ENCODE measurements around the gene SEMA4F. TPM values are rescaled to one million over a fixed set of nuclear protein-coding genes. Genes with fewer than 3 reads are reported as not detected.
A peak's percentile ranks its signal among the peaks of the same experiment; 100 is the strongest.
"Not testable (repeated sequence)": the region's sequence is repeated elsewhere in the genome, so short reads cannot be mapped to it uniquely, and the experiment has no call there.

The SEMA4F gene
- 6.5 and 6.8 TPM in 2 replicates for total RNA-seq (2014; rRNA removed; shearing (Covaris generic))

- DNase-seq (ENCODE audit: low spot score): peak; percentile 92
These were observed at the start of gene SEMA4F for GRCh38 chr2:74653985-74654882. TSS of gene SEMA4F (plus strand) at chr2:74654247. CDS start at chr2:74654377, 130 bp downstream.

GRCh38 chr2:74606927-74607326, 47.1 kb upstream of the SEMA4F start:
- no peak for DNase-seq (ENCODE audit: low spot score)

GRCh38 chr2:74617122-74617521, 36.9 kb upstream of the SEMA4F start:
- no peak for DNase-seq (ENCODE audit: low spot score)

- DNase-seq (ENCODE audit: low spot score): no peak
These were observed 35.5 kb upstream of the SEMA4F start for GRCh38 chr2:74618410-74619083.

GRCh38 chr2:74619651-74620297, 34.3 kb upstream of the SEMA4F start:
- DNase-seq (ENCODE audit: low spot score): no peak

GRCh38 chr2:74620671-74621070, 33.4 kb upstream of the SEMA4F start:
- DNase-seq (ENCODE audit: low spot score): no peak

GRCh38 chr2:74625658-74626425, 28.2 kb upstream of the SEMA4F start:
- peak; percentile 23 for DNase-seq (ENCODE audit: low spot score)

GRCh38 chr2:74628538-74629105, 25.4 kb upstream of the SEMA4F start:
- DNase-seq (ENCODE audit: low spot score): no peak

- DNase-seq (ENCODE audit: low spot score): not testable (repeated sequence)
These were observed 23.6 kb upstream of the SEMA4F start for GRCh38 chr2:74630454-74630853.

- DNase-seq (ENCODE audit: low spot score): peak; percentile 77
These were observed 21.7 kb upstream of the SEMA4F start for GRCh38 chr2:74632209-74632938.

GRCh38 chr2:74632939-74633312, 21.1 kb upstream of the SEMA4F start:
- no peak for DNase-seq (ENCODE audit: low spot score)

- DNase-seq (ENCODE audit: low spot score): no peak
These were observed 14.5 kb upstream of the SEMA4F start for GRCh38 chr2:74639550-74639949.

- no peak for DNase-seq (ENCODE audit: low spot score)
These were observed 8.7 kb upstream of the SEMA4F start for GRCh38 chr2:74645344-74645743.

- DNase-seq (ENCODE audit: low spot score): no peak
These were observed 7.8 kb upstream of the SEMA4F start for GRCh38 chr2:74646201-74646600.

GRCh38 chr2:74646834-74647482, 7.1 kb upstream of the SEMA4F start:
- no peak for DNase-seq (ENCODE audit: low spot score)

- DNase-seq (ENCODE audit: low spot score): no peak
These were observed 6.0 kb upstream of the SEMA4F start, which contains the start of gene M1AP for GRCh38 chr2:74648009-74648443. TSS of gene M1AP (minus strand) at chr2:74648330. CDS start at chr2:74640275, 8,055 bp downstream.

- no peak for DNase-seq (ENCODE audit: low spot score)
These were observed 460 bp upstream of the SEMA4F start for GRCh38 chr2:74653589-74653984.

- DNase-seq (ENCODE audit: low spot score): no peak
These were observed 1.5 kb downstream of the SEMA4F start for GRCh38 chr2:74655579-74655978.

GRCh38 chr2:74658516-74658915, 4.5 kb downstream of the SEMA4F start:
- DNase-seq (ENCODE audit: low spot score): no peak

GRCh38 chr2:74659462-74659861, 5.4 kb downstream of the SEMA4F start:
- DNase-seq (ENCODE audit: low spot score): no peak

Data from H4 (cell line).